ENCODE measurements around the gene CREB3L4.

CREB3L4 gene

GRCh38 chr1:153940756-153941155 is 26.9 kb upstream of the CREB3L4 start:
- no peak for TF ChIP-seq RAD21 (IDR thresholded peaks at IDR 0.05; ENCODE audit: low read depth)
- no peak for TF ChIP-seq ZBTB7A (IDR thresholded peaks at IDR 0.05; ENCODE audit: low read depth)
- no peak for TF ChIP-seq EP300 (IDR thresholded peaks at IDR 0.05; ENCODE audit: borderline replicate concordance)
- no peak for TF ChIP-seq FOXM1 (IDR thresholded peaks at IDR 0.05; ENCODE audit: borderline replicate concordance, low read depth)
- no peak for TF ChIP-seq CEBPB (IDR thresholded peaks at IDR 0.05)
- TF ChIP-seq, protein P1, sequence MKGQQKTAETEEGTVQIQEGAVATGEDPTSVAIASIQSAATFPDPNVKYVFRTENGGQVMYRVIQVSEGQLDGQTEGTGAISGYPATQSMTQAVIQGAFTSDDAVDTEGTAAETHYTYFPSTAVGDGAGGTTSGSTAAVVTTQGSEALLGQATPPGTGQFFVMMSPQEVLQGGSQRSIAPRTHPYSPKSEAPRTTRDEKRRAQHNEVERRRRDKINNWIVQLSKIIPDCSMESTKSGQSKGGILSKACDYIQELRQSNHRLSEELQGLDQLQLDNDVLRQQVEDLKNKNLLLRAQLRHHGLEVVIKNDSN (IDR thresholded peaks at IDR 0.05), result no peak

GRCh38 chr1:153941826-153942725 is 25.6 kb upstream of the CREB3L4 start:
- TF ChIP-seq, protein P2, sequence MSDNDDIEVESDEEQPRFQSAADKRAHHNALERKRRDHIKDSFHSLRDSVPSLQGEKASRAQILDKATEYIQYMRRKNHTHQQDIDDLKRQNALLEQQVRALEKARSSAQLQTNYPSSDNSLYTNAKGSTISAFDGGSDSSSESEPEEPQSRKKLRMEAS (IDR thresholded peaks at IDR 0.05), result no peak
- TF ChIP-seq TAF1 (IDR thresholded peaks at IDR 0.05; ENCODE audit: low read depth), result no peak
- TF ChIP-seq NFIC (IDR thresholded peaks at IDR 0.05), result no peak
- no peak for TF ChIP-seq EP300 (IDR thresholded peaks at IDR 0.05; ENCODE audit: borderline replicate concordance)
- no peak for TF ChIP-seq YY1 (IDR thresholded peaks at IDR 0.05; ENCODE audit: low read depth)
- no peak for TF ChIP-seq EGR1 (IDR thresholded peaks at IDR 0.05)
- TF ChIP-seq ZBTB7A (IDR thresholded peaks at IDR 0.05; ENCODE audit: low read depth), result no peak
- no peak for TF ChIP-seq RAD21 (IDR thresholded peaks at IDR 0.05; ENCODE audit: low read depth)
- TF ChIP-seq REST (IDR thresholded peaks at IDR 0.05; ENCODE audit: low read depth), result no peak
- TF ChIP-seq TCF12 (IDR thresholded peaks at IDR 0.05; ENCODE audit: low read depth), result no peak
- no peak for TF ChIP-seq CREB1 (IDR thresholded peaks at IDR 0.05; ENCODE audit: low read depth)
- TF ChIP-seq, protein P1 (IDR thresholded peaks at IDR 0.05), result no peak
- no peak for TF ChIP-seq CEBPB (IDR thresholded peaks at IDR 0.05)
- no peak for TF ChIP-seq FOXM1 (IDR thresholded peaks at IDR 0.05; ENCODE audit: borderline replicate concordance, low read depth)
- no peak for TF ChIP-seq TEAD4 (IDR thresholded peaks at IDR 0.05)

GRCh38 chr1:153942766-153943549 is 24.7 kb upstream of the CREB3L4 start:
- TF ChIP-seq TEAD4 (IDR thresholded peaks at IDR 0.05), result no peak

DNA sequence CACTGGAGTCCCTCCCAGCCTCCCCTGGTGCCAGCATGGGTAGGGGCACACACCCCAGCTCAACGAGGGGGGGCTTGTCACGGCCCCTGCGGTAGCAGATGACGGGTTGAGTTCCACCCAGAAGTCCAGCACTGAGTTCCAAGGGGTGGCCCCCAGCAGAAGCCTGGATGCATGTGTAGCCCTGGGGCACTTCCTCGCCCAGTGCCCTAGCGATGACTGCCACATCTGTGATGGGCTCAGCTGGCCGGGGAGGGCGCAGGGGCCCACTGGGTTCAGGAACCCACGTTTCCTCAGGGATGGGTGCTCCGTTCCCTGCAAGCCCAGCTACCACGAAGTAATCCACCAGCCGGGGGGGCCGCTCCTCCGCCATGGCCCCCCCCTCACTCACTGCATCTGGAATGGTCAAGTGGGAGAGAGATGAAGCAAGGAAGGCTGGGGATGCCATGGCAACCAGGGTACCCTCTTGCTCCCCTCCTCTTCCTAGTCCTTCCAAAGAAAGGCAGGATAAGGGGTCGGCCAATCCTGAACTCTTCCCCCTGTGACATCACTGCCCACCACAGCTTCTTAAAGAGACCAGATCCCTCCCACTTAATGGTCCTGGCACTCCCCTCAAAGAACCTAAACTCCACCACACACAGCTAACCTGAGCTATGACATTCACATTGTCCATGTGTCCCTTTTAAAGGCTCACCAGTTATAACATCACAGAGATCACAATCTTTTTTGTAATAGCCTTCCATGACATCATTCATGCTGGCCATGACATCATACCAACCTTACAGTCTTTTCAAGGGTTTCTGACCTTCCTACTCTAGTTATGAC is 23.5 kb upstream of the CREB3L4 start:
- 0 out of 2 replicates have a peak, but pooled peaks have one; percentile 22 for TF ChIP-seq CREB1 (IDR thresholded peaks at IDR 0.05; ENCODE audit: low read depth)
- TF ChIP-seq RAD21 (IDR thresholded peaks at IDR 0.05; ENCODE audit: low read depth), result no peak

GRCh38 chr1:153944827-153945117 is 22.9 kb upstream of the CREB3L4 start:
- TF ChIP-seq CEBPB (IDR thresholded peaks at IDR 0.05), result no peak
- TF ChIP-seq EP300 (IDR thresholded peaks at IDR 0.05; ENCODE audit: borderline replicate concordance), result no peak
- TF ChIP-seq REST (IDR thresholded peaks at IDR 0.05; ENCODE audit: low read depth), result no peak
- TF ChIP-seq TEAD4 (IDR thresholded peaks at IDR 0.05), result no peak
- no peak for TF ChIP-seq YY1 (IDR thresholded peaks at IDR 0.05; ENCODE audit: low read depth)
- TF ChIP-seq NFIC (IDR thresholded peaks at IDR 0.05), result no peak
- no peak for TF ChIP-seq TCF12 (IDR thresholded peaks at IDR 0.05; ENCODE audit: low read depth)
- TF ChIP-seq, protein P1 (IDR thresholded peaks at IDR 0.05), result no peak
- no peak for TF ChIP-seq RAD21 (IDR thresholded peaks at IDR 0.05; ENCODE audit: low read depth)
- no peak for TF ChIP-seq EGR1 (IDR thresholded peaks at IDR 0.05)
- TF ChIP-seq, protein P2 (IDR thresholded peaks at IDR 0.05), result no peak
- no peak for TF ChIP-seq ZBTB7A (IDR thresholded peaks at IDR 0.05; ENCODE audit: low read depth)

Measured in Ishikawa (cell line).